Fibroblast of villous mesenchyme (primary cell): Measurements from ENCODE around the gene ACBD6. TPM values are rescaled to one million over a fixed set of nuclear protein-coding genes. Genes with fewer than 3 reads are reported as not detected.

Experiments used
- DNase-seq: peaks from one replicate; pipeline ENCODE4 v3.0.0-alpha.2; 2010; ENCODE audit warnings: low read depth
- H3K4me3 ChIP-seq: 2 replicates; pipeline ENCODE4 v1.5.1; 2011; ENCODE audit warnings: low read depth, mild to moderate bottlenecking, low read length
- total RNA-seq: library from RNA; depleted of rRNA; stranded (reverse); fragments of >200 nt; gene quantifications from 2 replicates; pipeline ENCODE4 v1.2.3, GENCODE V29; 2012
- TF ChIP-seq, protein P1 (sequence below): IDR thresholded peaks from 2 replicates; pipeline ENCODE4 v1.5.1; 2012; ENCODE audit warnings: low read depth, mild to moderate bottlenecking, low read length; ENCODE audit not compliant: insufficient read depth

The ACBD6 gene
- total RNA-seq, 1 donor = 44.5 TPM

DNA sequence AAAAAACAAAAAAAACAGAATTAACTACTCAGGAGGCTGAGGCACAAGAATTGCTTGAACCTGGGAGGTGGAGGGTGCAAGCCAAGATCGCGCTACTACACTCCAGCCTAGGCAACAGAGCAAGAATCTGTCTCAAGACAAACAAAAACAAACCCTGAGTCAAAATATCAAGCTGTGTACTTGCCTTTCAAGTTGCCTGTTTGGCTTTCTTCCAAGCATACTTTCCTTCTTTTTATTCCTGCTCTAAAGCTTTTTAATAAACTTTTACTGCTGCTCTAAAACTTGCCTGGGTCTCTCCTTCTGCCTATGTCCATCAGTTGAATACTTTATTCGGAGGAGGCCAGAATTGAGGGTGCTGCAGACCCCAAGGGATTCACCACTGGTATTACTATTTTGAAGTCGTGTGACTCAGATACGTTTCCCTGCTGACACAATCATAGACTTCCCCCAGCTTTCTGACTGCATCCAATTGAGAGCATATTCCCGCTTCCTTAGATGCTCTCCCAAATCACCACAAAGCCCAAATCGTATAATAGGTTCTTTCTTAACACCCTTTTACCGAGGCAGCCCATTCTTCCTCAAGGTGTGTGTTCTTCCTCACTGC, 3.5 kb upstream of the ACBD6 start:
- H3K4me3 ChIP-seq = no peak overlapping the region
- DNase-seq = peak; percentile 49
- TF ChIP-seq, protein P1, sequence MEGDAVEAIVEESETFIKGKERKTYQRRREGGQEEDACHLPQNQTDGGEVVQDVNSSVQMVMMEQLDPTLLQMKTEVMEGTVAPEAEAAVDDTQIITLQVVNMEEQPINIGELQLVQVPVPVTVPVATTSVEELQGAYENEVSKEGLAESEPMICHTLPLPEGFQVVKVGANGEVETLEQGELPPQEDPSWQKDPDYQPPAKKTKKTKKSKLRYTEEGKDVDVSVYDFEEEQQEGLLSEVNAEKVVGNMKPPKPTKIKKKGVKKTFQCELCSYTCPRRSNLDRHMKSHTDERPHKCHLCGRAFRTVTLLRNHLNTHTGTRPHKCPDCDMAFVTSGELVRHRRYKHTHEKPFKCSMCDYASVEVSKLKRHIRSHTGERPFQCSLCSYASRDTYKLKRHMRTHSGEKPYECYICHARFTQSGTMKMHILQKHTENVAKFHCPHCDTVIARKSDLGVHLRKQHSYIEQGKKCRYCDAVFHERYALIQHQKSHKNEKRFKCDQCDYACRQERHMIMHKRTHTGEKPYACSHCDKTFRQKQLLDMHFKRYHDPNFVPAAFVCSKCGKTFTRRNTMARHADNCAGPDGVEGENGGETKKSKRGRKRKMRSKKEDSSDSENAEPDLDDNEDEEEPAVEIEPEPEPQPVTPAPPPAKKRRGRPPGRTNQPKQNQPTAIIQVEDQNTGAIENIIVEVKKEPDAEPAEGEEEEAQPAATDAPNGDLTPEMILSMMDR = no peak

GRCh38 chr1:180504186-180504585, 1.8 kb upstream of the ACBD6 start:
- no peak for DNase-seq
- H3K4me3 ChIP-seq = no peak overlapping the region
- TF ChIP-seq, protein P1 = no peak

- DNase-seq = no peak
- TF ChIP-seq, protein P1 = no peak
- H3K4me3 ChIP-seq = peak overlapping the region; percentile 96
Observed at GRCh38 chr1:180503280-180503862, 994 bp upstream of the ACBD6 start.

DNA sequence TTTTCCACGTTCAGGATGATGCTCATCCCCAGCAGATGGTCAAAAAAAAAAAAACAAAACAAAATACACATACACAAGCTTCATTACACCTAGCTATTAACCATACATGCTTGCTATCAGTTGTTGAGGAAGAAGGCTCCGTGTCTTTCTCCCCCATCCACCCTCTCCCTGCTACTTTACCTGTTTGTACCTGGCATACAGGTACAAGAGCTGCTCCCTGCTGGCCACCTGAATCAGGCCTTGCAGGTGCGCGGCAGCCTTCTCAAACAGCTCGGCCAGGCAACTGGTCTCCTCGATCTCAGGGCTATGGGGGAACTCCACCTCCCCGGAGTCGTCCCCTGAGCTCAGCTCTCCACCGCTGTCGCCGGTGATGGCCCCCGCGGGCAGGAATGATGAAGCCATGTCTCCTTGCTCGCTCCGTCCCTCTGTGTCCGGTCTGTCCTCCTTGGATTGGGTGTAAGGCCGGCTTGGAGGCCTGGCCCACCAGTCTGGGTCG, 464 bp downstream of the ACBD6 start:
- H3K4me3 ChIP-seq = peak overlapping the region; percentile 96
- TF ChIP-seq, protein P1 = no peak
- no peak for DNase-seq

DNA sequence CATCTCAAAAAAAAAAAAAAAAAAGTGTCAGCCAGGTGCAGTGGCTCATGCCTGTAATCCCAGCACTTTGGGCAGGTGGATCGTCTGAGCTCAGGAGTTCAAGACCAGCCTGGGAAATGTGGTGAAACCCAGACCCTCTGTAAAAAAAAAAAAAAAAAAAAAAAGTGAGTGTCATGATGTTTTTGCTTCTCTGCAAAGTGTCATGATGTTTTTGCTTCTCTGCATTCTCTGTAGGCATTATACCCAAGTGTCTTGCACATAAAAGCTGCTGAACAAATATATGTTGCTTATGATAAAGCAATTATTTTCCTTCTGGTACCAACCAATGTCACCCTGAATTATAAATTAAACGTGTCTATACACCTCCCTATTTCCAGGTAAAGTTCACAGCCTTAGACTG, 1.7 kb downstream of the ACBD6 start:
- TF ChIP-seq, protein P1 = no peak

GRCh38 chr1:180498594-180498993, 3.8 kb downstream of the ACBD6 start:
- no peak overlapping the region for H3K4me3 ChIP-seq
- TF ChIP-seq, protein P1 = no peak
- DNase-seq = no peak

More for the DNA sequence above, 1.7 kb downstream of the ACBD6 start:
- DNase-seq = no peak
- peak overlapping the region; percentile 96 for H3K4me3 ChIP-seq
